HepG2 (cell line): ENCODE results near the gene GNMT. TPM values are rescaled to one million over a fixed set of nuclear protein-coding genes. Genes with fewer than 3 reads are reported as not detected.

Source experiments
- ATAC-seq: fragments of 200-7000 bp; cut with Tn5 transposase; 3 replicates; pipeline ENCODE4 v1.9.1; 2020; ENCODE audit warnings: mild to moderate bottlenecking, moderate library complexity
- BruUV-seq: library from RNA; stranded (reverse); fragments of 400-500 nt; replicated peaks from 2 replicates; lab custom pipeline; 2021; lab: Mats Ljungman, UMichigan
- CTCF ChIA-PET: fragments of 300-600 bp; formaldehyde crosslinking; extraction: SDS; loops from one replicate; lab custom pipeline; 2021; ENCODE audit warnings: low total read pairs, inconsistent platforms, low intra/inter-chr PET ratio; lab: Yijun Ruan, JAX
- POLR2A ChIA-PET: fragments of 350-600 bp; sonication (Branson Sonifier 250); formaldehyde crosslinking; loops from one replicate; lab custom pipeline; 2020; ENCODE audit warnings: antibody characterized with exemption, inconsistent platforms; lab: Yijun Ruan, JAX
- DNase-seq: peaks from one replicate; pipeline ENCODE4 v3.0.0-alpha.2; 2015; ENCODE audit warnings: low spot score
- FAIRE-seq: peaks from 3 replicates; lab custom pipeline; 2011; peaks lifted over from hg19 to GRCh38; lab: Jason Lieb, UNC
- H2AFZ ChIP-seq: one replicate; pipeline ENCODE4 v1.6.1; 2011; ENCODE audit warnings: low read length, inconsistent platforms
- H3K27ac ChIP-seq: fragments of 300-600 bp; 3 replicates; pipeline ENCODE4 v1.8.0; 2011; ENCODE audit warnings: mixed run types, mild to moderate bottlenecking, mixed read lengths, low read length, inconsistent platforms; ENCODE audit not compliant: insufficient read depth; ENCODE audit errors: extremely low read length
- H3K27me3 ChIP-seq, 2 experiments: fragments of 200-600 bp in 1 of 2; 2 replicates in 1 of 2; 3 replicates in 1 of 2; pipeline versions ENCODE4 v1.6.0 to v1.8.0; 2011; ENCODE audit warnings: low read length in 2 of 2, mild to moderate bottlenecking in 2 of 2, moderate library complexity in 2 of 2, inconsistent platforms in 1 of 2; ENCODE audit not compliant: insufficient read depth in 2 of 2, control insufficient read depth in 1 of 2
- H3K36me3 ChIP-seq, 2 experiments: fragments of 200-600 bp in 1 of 2; replicated peaks in 1 of 2; 2 replicates in 1 of 2; 3 replicates in 1 of 2; pipeline versions ENCODE4 v1.5.1 to v1.8.0; 2011; ENCODE audit warnings: low read length in 2 of 2, inconsistent platforms in 1 of 2; ENCODE audit not compliant: insufficient read depth in 2 of 2, control insufficient read depth in 1 of 2
- H3K4me1 ChIP-seq: 2 replicates; pipeline ENCODE4 v1.5.1; 2012; ENCODE audit warnings: low read length, inconsistent platforms; ENCODE audit not compliant: insufficient read depth
- H3K4me2 ChIP-seq: 2 replicates; pipeline ENCODE4 v1.6.0; 2011; ENCODE audit warnings: low read depth, low read length, inconsistent platforms
- H3K4me3 ChIP-seq, 3 experiments: fragments of 200-600 bp in 1 of 3; sonication (generic), shearing (Covaris generic) in 1 of 3; replicated peaks in 1 of 3; 2 replicates each; pipeline ENCODE4 v1.5.1; 2011 to 2016; ENCODE audit warnings: low read length in 3 of 3, inconsistent platforms in 2 of 3, low read depth in 2 of 3, mild to moderate bottlenecking in 2 of 3, control low read depth in 1 of 3, mixed read lengths in 1 of 3; ENCODE audit not compliant: insufficient read depth in 1 of 3
- H3K79me2 ChIP-seq: one replicate; pipeline ENCODE4 v1.6.1; 2011; ENCODE audit warnings: low read length, inconsistent platforms; ENCODE audit not compliant: insufficient read depth
- H3K9ac ChIP-seq: 2 replicates; pipeline ENCODE4 v1.6.0; 2011; ENCODE audit warnings: mild to moderate bottlenecking, low read depth, low read length, inconsistent platforms; ENCODE audit not compliant: insufficient read depth
- H3K9me3 ChIP-seq: 2 replicates; pipeline ENCODE4 v1.5.1; 2012; ENCODE audit warnings: mild to moderate bottlenecking, low read length
- H4K20me1 ChIP-seq: 2 replicates; pipeline ENCODE4 v1.6.0; 2011; ENCODE audit warnings: inconsistent platforms, mild to moderate bottlenecking, low read length, moderate library complexity; ENCODE audit not compliant: insufficient read depth
- ARNTL ChIP-seq: sonication (generic); formaldehyde crosslinking; IDR thresholded peaks from 2 replicates; pipeline ENCODE4 v1.4.0; 2020; ENCODE audit warnings: mild to moderate bottlenecking, missing genetic modification reagents
- FIP1L1 ChIP-seq: fragments of 200-400 bp; formaldehyde crosslinking; IDR thresholded peaks from 2 replicates; pipeline ENCODE4 v1.6.1; 2018; ENCODE audit warnings: low read depth, mild to moderate bottlenecking, low read length, moderate library complexity, borderline replicate concordance; ENCODE audit not compliant: insufficient read depth
- FLYWCH1 ChIP-seq: sonication (generic); formaldehyde crosslinking; IDR thresholded peaks from 2 replicates; pipeline ENCODE4 v1.8.1; 2023; ENCODE audit warnings: mild to moderate bottlenecking, missing genetic modification reagents
- NFE2L1 ChIP-seq: sonication (generic); formaldehyde crosslinking; IDR thresholded peaks from 2 replicates; pipeline ENCODE4 v1.4.0; 2020; ENCODE audit warnings: missing genetic modification reagents, mild to moderate bottlenecking, borderline replicate concordance
- ZNF781 ChIP-seq: sonication (generic); formaldehyde crosslinking; IDR thresholded peaks from 2 replicates; pipeline ENCODE4 v1.5.1; 2020; ENCODE audit warnings: borderline replicate concordance, mild to moderate bottlenecking, missing genetic modification reagents; ENCODE audit errors: not compliant biosample characterization
- WGBS: methylation state at CpG from one replicate; pipeline ENCODE4 v1.1.6; 2017; ENCODE audit warnings: low lambda C conversion rate; 5-methylcytosine and 5-hydroxymethylcytosine counted together
- in situ Hi-C: cut with HindIII; loops from 2 replicates; pipeline ENCODE4 v1.10.0; 2017; ENCODE audit warnings: low pct_unique_long_range_greater_than_20kb; ENCODE audit not compliant: extremely low pct_ligation_motif_present
- intact Hi-C: fragments of 100-400 bp; cut with micrococcal nuclease; formaldehyde crosslinking; loops from one replicate; pipeline ENCODE4 v1.10.0; 2022; ENCODE audit not compliant: unreplicated experiment
- polyA plus RNA-seq, 8 experiments: library from polyadenylated mRNA; depleted of rRNA in 3 of 8; stranded (reverse) in 7 of 8; unstranded in 1 of 8; fragments of >200 nt; fragmentation: Illumina TruSeq in 4 of 8; extraction: Trizol in 4 of 8; gene quantifications; 2 replicates each; pipeline versions ENCODE4 v1.2.1 to v1.2.3, GENCODE V29; 2011 to 2016; ENCODE audit warnings: low read depth in 4 of 8, missing spikeins in 1 of 8, mixed read lengths in 1 of 8; ENCODE audit not compliant: insufficient read depth in 1 of 8
- total RNA-seq, 5 experiments: library from RNA; depleted of rRNA; stranded (reverse); fragments of >200 nt; fragmentation: Illumina TruSeq; extraction: Trizol; gene quantifications; 2 replicates each; pipeline ENCODE4 v1.2.3, GENCODE V29; 2016; ENCODE audit warnings: low read depth in 1 of 5
- TF ChIP-seq, protein P1 (sequence below): IDR thresholded peaks from 2 replicates; pipeline ENCODE4 v1.6.1; 2018; ENCODE audit warnings: missing genetic modification reagents
- TF ChIP-seq, protein P2 (sequence below): IDR thresholded peaks from 2 replicates; pipeline ENCODE4 v1.6.1; 2012; ENCODE audit warnings: low read depth, low read length, improper control_type of control experiment
- TF ChIP-seq, protein P3 (sequence below): sonication (generic); formaldehyde crosslinking; IDR thresholded peaks from 2 replicates; pipeline ENCODE4 v1.4.0; 2020; ENCODE audit warnings: mild to moderate bottlenecking, missing genetic modification reagents
- TF ChIP-seq, protein P4 (sequence below), 2 experiments: sonication (generic) in 1 of 2; formaldehyde crosslinking in 1 of 2; IDR thresholded peaks; 2 replicates each; pipeline versions ENCODE4 v1.4.0 to v1.6.1; 2018 to 2020; ENCODE audit warnings: missing genetic modification reagents in 2 of 2, borderline replicate concordance in 1 of 2, low read depth in 1 of 2, mild to moderate bottlenecking in 1 of 2, missing biosample characterization in 1 of 2

The GNMT gene
- total and polyA plus RNA-seq, 2 of the 13 experiments (the other 11 are each of a cell fraction or from before 2014, with no cell fraction given): 2.8 to 7.0 TPM

GRCh38 chr6:42967228-42967627, 6.7 kb downstream of the GNMT start:
- no peak overlapping the region for H3K9ac ChIP-seq
- in situ Hi-C loops: no loop called here
- TF ChIP-seq, protein P1, sequence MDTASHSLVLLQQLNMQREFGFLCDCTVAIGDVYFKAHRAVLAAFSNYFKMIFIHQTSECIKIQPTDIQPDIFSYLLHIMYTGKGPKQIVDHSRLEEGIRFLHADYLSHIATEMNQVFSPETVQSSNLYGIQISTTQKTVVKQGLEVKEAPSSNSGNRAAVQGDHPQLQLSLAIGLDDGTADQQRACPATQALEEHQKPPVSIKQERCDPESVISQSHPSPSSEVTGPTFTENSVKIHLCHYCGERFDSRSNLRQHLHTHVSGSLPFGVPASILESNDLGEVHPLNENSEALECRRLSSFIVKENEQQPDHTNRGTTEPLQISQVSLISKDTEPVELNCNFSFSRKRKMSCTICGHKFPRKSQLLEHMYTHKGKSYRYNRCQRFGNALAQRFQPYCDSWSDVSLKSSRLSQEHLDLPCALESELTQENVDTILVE: no peak
- TF ChIP-seq, protein P2, sequence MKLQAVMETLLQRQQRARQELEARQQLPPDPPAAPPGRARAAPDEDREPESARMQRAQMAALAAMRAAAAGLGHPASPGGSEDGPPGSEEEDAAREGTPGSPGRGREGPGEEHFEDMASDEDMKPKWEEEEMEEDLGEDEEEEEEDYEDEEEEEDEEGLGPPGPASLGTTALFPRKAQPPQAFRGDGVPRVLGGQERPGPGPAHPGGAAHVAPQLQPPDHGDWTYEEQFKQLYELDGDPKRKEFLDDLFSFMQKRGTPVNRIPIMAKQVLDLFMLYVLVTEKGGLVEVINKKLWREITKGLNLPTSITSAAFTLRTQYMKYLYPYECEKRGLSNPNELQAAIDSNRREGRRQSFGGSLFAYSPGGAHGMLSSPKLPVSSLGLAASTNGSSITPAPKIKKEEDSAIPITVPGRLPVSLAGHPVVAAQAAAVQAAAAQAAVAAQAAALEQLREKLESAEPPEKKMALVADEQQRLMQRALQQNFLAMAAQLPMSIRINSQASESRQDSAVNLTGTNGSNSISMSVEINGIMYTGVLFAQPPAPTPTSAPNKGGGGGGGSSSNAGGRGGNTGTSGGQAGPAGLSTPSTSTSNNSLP: no peak
- TF ChIP-seq FIP1L1 (no peak), ARNTL (no peak), FLYWCH1 (no peak), ZNF781 (no peak), NFE2L1 (CRISPR knock-in tag) (no peak)
- TF ChIP-seq, protein P3, sequence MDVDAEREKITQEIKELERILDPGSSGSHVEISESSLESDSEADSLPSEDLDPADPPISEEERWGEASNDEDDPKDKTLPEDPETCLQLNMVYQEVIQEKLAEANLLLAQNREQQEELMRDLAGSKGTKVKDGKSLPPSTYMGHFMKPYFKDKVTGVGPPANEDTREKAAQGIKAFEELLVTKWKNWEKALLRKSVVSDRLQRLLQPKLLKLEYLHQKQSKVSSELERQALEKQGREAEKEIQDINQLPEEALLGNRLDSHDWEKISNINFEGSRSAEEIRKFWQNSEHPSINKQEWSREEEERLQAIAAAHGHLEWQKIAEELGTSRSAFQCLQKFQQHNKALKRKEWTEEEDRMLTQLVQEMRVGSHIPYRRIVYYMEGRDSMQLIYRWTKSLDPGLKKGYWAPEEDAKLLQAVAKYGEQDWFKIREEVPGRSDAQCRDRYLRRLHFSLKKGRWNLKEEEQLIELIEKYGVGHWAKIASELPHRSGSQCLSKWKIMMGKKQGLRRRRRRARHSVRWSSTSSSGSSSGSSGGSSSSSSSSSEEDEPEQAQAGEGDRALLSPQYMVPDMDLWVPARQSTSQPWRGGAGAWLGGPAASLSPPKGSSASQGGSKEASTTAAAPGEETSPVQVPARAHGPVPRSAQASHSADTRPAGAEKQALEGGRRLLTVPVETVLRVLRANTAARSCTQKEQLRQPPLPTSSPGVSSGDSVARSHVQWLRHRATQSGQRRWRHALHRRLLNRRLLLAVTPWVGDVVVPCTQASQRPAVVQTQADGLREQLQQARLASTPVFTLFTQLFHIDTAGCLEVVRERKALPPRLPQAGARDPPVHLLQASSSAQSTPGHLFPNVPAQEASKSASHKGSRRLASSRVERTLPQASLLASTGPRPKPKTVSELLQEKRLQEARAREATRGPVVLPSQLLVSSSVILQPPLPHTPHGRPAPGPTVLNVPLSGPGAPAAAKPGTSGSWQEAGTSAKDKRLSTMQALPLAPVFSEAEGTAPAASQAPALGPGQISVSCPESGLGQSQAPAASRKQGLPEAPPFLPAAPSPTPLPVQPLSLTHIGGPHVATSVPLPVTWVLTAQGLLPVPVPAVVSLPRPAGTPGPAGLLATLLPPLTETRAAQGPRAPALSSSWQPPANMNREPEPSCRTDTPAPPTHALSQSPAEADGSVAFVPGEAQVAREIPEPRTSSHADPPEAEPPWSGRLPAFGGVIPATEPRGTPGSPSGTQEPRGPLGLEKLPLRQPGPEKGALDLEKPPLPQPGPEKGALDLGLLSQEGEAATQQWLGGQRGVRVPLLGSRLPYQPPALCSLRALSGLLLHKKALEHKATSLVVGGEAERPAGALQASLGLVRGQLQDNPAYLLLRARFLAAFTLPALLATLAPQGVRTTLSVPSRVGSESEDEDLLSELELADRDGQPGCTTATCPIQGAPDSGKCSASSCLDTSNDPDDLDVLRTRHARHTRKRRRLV (CRISPR knock-in tag): no peak
- TF ChIP-seq, protein P4, sequence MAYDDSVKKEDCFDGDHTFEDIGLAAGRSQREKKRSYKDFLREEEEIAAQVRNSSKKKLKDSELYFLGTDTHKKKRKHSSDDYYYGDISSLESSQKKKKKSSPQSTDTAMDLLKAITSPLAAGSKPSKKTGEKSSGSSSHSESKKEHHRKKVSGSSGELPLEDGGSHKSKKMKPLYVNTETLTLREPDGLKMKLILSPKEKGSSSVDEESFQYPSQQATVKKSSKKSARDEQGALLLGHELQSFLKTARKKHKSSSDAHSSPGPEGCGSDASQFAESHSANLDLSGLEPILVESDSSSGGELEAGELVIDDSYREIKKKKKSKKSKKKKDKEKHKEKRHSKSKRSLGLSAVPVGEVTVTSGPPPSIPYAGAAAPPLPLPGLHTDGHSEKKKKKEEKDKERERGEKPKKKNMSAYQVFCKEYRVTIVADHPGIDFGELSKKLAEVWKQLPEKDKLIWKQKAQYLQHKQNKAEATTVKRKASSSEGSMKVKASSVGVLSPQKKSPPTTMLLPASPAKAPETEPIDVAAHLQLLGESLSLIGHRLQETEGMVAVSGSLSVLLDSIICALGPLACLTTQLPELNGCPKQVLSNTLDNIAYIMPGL (CRISPR knock-in tag; IDR thresholded peaks at IDR 0.05; ENCODE audit: borderline replicate concordance in 1 of 2, low read depth in 1 of 2): no peak
- H3K79me2 ChIP-seq: no peaks in the 10 kb centered on the region
- ATAC-seq (no peak), DNase-seq (no peak), FAIRE-seq (no peak)
- 97% methylated on average over 11 of the region's 11 CpGs for WGBS
- H3K4me1 ChIP-seq: peaks cover 47% of the 10 kb centered on the region
- CTCF ChIA-PET: no interaction called here
- no peak overlapping the region for H3K4me3 ChIP-seq
- no peaks in the 10 kb centered on the region for H4K20me1 ChIP-seq
- no TSS peak for BruUV-seq
- H2AFZ ChIP-seq: no peak overlapping the region
- intact Hi-C loops: no loop called here
- POLR2A ChIA-PET: interaction anchor here (1.7 to 3.2 kb wide), 2 partner anchors 11 to 38 kb away, joined by 5 to 25 read pairs; partner anchors contain the start of genes CNPY3 and PEX6
- H3K27ac ChIP-seq: no peak overlapping the region
- H3K9me3 ChIP-seq: no peaks in the 10 kb centered on the region
- H3K27me3 ChIP-seq: no peaks in the 10 kb centered on the region
- H3K36me3 ChIP-seq: 0 out of 5 replicates have a peak, but pooled peaks cover 0 to 1% of the 10 kb centered on the region in 2 experiments
- no peak overlapping the region for H3K4me2 ChIP-seq
